AG20443 (cell line): Measurements from ENCODE around the gene SCAMP5.

Experiments
- DNase-seq: peaks from one replicate; pipeline ENCODE4 v3.0.0; 2012; ENCODE audit warnings: low spot score, mixed read lengths

Gene SCAMP5

DNA sequence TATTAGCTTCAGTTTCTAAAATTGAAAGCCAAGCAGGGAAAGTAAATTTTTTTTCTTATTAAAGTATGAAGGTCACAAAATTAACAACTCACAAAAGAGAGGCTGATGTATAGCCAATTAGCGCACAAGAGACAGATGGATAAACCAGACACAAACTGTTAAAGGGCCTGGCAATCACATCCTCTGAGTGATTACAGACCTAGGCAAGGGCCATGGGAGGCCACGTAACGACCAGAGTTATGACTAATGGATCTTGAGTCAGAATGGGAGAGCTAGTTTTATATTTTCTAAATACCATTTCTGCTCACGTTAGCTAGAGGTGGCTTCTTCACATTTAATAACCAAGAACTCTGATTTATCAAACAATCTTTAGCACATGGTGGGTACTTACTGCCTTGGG, 17.8 kb upstream of the SCAMP5 start:
- DNase-seq: no peak

GRCh38 chr15:74978077-74978476, 17.3 kb upstream of the SCAMP5 start:
- no peak for DNase-seq

DNA sequence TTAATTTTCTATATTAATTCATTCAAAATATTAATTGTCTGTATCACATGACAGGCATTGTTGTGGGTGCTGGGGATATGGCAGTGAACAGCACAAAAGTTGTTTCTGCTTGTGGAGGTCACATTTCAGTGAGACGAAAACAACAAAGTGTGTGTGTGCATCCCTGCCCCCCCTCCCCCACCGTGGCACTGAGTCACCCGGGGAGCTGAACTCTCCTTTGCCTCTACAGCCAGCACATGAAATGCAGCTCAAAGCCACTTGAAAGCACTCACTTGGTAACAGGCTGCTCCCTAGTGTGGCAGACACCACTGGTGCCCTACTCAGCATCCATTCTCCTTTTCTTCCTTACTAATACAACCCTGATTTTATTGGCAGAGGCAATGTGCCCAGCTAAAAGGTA, 16.9 kb upstream of the SCAMP5 start:
- peak; percentile 62 for DNase-seq

DNA sequence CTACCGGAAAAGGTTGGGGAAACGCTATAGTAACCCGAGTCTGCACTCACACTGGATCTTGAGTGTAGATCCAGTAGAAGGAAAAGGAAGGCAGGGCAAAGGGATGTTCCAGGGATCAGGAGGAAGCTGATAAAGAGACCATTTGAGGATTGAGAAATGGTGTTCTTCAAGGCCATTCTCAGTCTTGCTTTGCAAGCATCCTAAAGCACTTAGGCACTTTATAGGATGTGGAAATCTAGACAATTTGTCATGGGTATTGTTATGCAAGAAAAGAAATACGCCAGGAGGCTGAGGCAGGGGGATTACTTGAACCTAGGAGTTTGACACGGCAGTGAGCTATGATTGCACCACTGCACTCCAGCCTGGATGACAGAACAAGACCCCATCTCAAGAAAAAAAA, 13.2 kb upstream of the SCAMP5 start:
- no peak for DNase-seq

DNA sequence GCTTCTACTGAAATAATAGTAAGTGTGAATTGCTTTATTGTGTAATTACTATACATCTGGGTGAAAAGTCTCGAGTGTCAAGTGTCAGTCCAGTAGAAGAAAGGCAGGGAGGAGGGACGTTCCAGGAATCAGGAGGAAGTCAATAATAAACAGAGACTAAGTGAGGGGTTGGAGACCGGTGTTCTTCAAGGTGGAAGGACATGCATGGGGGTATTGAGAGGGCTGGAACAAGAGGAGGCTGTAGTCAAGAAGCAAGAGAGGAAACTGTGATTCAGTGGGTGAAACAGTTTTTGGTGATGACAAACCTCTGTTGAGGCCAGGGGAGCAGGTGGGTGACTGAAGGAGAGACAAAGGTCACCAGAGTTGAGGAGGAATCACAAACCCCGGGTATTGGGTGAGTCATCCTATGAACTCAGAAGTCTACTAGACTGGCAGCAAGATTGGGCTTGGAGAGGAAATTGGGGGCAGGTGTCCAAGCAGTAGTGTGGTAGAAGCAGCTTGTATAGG, 11.6 kb upstream of the SCAMP5 start:
- no peak for DNase-seq

GRCh38 chr15:74988007-74988800, 7.2 kb upstream of the SCAMP5 start:
- no peak for DNase-seq

DNA sequence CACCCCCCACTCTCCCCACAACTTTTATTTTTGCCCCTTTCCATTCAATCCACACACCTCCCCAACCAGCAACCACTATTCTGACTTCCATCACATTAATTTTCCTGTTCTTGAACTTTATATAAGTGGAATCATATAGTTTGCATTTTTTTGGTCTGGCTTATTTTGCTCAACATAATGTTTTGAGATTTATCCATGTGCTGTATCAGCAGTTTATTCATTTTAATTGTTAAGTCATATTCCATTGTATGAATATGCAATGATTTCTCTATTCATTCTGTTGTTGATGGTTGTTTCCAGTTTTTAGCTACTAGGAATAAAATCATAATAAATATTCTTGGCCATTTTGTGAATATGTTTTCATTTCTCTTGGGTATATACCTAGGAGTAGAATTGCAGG, 5.8 kb upstream of the SCAMP5 start:
- no peak for DNase-seq

GRCh38 chr15:74992619-74993018, 2.7 kb upstream of the SCAMP5 start:
- DNase-seq: no peak

DNA sequence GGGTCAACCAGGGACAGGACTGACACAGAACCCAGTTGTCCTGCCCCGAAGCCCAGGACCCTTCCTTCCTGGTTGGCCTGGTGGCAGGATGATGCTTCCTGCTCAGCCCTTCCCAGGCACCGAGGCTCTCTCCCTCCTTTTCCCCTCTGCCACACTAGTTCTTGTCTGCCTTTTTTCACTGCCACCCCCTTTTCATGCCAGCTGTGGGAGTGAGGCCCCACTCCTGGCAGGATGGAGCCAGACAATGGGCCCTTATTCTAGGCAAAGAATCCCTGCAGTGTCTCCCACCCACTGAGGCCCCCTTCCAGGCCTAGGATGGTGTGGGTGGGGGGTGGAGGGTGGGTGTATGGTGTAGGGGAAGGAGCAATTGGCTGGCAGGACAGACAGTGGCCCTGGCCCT, 1.1 kb upstream of the SCAMP5 start:
- DNase-seq: no peak

GRCh38 chr15:74994685-74995084, 678 bp upstream of the SCAMP5 start:
- no peak for DNase-seq

DNA sequence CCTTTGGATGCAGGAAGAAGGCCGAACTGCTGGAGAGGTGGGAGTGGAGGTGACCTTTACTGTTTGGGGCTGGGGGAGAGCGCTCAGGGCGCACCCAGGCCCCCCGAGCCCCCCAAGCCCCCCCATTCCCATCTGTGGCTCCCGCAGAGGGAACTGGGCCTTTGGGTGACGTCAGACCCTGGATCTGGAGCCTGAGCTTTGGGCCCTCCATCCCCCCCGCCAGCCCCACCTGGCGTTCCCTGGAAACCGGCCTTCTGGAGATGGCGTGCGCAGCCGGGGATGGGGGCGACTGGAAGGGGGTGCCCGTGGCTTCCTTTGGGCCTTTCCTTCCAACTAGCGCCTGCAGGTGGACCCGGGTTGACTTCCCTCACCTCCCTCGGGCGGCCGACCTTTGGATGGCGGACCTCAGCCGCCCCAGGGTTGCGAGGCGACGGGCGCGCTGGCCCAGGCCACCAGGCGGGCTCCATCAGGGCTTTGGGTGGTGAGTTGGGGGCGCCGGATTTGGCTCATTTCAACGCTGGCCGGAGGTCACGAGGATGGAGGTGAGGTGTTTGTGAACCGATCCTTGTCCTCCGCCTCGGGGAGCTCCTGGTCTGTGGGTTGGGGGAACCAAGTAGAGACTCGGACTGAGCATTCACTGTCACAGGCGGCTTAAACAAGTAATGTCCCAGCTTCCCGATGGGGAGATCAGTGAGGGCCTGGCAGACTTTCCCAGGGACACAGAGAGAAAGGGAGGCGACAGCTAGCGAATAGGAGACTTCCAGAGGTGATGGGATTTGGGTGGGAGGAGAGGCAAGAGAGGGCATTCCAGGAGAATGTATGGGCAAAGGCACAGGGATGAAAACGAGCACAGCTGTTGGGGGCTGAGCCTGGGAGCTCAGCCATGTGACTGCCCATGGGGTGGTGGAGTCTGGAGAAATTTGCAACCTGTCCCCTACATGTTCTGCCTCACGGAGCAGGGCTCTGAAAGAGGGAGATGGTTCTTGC, 709 bp downstream of the SCAMP5 start:
- no peak for DNase-seq

DNA sequence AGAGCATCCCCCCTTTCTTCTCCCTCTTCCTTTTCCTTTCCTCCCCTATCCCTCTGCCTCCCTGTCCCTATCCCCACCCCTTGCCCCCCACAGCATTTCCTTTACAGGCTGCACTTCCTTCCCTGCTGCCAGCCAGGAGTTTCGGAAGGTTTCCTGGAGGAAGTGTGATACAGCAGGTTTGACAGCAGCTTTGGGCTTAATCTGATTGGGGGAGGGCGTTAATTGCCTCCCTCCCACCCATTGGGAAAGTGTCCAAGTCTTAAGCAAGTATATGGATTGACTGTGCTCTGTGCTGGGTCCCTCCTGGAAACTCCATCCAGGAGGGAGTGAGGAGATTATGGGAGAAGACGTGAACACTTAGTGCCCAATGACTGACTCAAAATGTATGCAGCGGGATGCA, 1.8 kb downstream of the SCAMP5 start:
- no peak for DNase-seq

GRCh38 chr15:74997543-74997942, 2.2 kb downstream of the SCAMP5 start:
- DNase-seq: no peak

DNA sequence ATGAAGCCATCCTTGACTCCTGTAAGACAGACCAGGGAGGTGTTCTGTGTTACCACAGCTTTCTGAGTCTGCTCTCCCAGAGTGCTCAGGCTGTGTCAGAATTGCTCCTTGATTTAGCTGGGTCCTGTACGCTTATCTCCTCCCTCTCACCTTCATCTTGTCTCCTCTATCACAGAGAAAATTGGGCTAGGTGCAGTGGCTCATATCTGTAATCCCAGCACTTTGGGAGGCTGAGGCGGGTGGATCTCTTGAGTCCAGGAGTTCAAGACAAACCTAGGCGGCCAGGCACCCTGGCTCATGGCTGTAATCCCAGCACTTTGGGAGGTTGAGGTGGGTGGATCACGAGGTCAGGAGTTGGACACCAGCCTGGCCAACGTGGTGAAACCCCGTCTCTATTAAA, 5.9 kb downstream of the SCAMP5 start:
- DNase-seq: no peak

DNA sequence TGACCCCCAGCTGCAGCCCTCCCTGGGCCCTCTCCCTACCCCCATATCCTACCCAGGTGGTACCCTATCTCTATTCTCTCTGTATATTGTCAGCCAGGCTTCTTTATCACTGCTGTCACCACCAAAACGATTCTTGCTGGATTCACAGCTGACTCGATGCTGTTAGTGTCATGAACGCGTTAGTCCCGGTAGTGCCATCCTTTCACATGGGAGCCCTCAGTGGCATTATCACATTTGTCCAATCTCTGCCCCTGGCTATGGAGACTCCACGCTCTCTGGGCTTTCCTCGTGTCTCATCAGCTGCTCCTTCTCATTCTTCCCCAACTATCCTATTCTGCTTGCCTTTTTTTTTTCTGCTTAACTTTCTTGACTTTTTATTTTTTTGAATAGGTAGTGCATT, 7.0 kb downstream of the SCAMP5 start:
- no peak for DNase-seq

DNA sequence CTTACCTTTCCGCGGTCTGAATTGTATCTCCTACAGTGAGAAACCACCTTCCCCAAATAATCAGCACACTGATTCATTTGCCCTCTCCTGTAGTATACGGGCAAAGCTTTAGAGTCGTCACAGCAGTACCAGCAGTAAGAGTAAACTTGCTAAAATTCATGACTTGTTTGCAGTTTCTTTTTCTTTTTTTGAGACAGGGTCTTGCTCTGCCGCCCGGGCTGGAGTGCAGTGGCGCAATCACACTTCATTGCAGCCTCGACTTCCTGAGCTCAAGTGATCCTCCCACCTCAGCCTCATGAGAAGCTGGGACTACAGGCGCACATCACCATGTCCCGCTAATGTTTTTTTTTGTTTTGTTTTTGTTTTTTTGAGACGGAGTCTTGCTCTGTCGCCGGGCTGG, 11.9 kb downstream of the SCAMP5 start:
- DNase-seq: no peak

GRCh38 chr15:75008221-75008625, 12.9 kb downstream of the SCAMP5 start:
- DNase-seq: no peak

GRCh38 chr15:75008629-75009326, 13.4 kb downstream of the SCAMP5 start:
- DNase-seq: no peak

DNA sequence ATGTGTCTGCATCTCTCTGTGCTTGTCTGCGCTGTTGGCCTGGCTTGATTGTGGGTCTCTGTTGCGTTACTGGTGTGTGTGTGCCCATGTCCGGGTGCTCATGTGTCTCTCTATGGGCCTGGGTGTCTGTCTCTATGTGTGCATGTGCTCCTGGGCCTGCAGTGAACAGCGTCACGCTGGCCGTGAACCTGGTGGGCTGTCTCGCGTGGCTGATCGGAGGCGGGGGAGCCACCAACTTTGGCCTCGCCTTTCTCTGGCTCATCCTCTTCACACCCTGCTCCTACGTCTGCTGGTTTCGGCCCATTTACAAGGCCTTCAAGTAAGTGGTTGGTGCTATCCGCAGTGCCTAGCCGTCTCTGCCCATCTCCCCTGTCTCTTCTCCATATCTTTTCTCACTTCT, 21.1 kb downstream of the SCAMP5 start:
- DNase-seq: no peak

DNA sequence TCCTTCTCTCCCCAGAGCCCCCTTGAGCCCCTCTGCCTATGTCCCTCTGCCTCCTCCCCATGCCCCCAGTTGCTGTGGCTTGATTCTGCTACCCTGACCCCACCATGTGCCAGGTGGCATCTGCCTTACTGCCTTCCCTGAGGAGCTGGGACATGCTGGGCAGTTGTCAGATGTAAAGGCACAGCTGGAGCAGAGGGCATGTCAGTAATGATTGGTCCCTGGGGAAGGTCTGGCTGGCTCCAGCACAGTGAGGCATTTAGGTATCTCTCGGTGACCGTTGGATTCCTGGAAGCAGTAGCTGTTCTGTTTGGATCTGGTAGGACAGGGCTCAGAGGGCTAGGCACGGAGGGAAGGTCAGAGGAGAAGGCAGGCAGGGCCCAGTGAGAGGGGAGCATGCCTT, 24.6 kb downstream of the SCAMP5 start:
- DNase-seq: no peak

DNA sequence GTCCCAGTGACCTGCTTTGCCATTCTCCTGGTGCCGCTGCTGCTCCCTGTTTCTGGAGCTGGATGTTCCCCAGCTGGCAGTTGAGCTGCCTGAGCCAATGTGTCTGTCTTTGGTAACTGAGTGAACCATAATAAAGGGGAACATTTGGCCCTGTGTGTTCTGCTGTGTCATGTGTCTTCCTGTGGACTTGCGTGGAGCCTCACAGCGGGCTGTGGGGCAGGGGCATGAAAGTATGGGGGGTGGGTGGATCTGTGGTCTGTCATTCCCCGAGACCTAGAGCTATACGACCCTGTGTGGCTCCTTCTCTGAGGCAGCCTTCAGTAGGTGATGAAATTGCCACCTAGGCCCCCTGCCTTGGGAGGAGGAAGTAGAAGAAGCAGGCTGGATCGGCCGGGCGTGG, 26.0 kb downstream of the SCAMP5 start:
- DNase-seq: no peak

GRCh38 chr15:75022783-75023180, 27.4 kb downstream of the SCAMP5 start:
- no peak for DNase-seq
